Measurements from ENCODE around the gene CCNK.

DNA sequence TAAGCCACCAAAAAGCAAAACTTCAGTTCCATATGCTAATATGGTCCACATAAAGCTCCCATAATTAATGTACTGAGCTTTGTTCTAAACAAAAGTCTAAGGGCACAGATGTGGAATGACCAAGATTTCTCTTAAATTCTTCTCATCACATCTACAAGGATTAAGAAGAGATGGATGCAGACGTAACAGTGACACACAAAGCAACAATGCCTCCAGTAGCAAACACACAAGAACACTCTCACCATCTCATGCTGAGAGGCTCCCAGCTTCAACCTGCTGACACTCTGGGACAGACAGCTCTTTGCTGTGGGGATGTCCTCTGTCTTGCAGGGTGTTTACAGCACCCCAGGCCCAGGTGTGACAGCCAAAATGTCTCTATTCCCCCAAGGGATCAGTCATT lies 48.7 kb upstream of the CCNK start:
- TF ChIP-seq, protein P1, sequence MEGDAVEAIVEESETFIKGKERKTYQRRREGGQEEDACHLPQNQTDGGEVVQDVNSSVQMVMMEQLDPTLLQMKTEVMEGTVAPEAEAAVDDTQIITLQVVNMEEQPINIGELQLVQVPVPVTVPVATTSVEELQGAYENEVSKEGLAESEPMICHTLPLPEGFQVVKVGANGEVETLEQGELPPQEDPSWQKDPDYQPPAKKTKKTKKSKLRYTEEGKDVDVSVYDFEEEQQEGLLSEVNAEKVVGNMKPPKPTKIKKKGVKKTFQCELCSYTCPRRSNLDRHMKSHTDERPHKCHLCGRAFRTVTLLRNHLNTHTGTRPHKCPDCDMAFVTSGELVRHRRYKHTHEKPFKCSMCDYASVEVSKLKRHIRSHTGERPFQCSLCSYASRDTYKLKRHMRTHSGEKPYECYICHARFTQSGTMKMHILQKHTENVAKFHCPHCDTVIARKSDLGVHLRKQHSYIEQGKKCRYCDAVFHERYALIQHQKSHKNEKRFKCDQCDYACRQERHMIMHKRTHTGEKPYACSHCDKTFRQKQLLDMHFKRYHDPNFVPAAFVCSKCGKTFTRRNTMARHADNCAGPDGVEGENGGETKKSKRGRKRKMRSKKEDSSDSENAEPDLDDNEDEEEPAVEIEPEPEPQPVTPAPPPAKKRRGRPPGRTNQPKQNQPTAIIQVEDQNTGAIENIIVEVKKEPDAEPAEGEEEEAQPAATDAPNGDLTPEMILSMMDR (IDR thresholded peaks at IDR 0.05), result no peak
- TF ChIP-seq, protein P2, sequence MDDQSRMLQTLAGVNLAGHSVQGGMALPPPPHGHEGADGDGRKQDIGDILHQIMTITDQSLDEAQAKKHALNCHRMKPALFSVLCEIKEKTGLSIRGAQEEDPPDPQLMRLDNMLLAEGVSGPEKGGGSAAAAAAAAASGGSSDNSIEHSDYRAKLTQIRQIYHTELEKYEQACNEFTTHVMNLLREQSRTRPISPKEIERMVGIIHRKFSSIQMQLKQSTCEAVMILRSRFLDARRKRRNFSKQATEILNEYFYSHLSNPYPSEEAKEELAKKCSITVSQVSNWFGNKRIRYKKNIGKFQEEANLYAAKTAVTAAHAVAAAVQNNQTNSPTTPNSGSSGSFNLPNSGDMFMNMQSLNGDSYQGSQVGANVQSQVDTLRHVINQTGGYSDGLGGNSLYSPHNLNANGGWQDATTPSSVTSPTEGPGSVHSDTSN (IDR thresholded peaks at IDR 0.05), result no peak
- TF ChIP-seq ESRRA (IDR thresholded peaks at IDR 0.05; ENCODE audit: borderline replicate concordance, low read length), result no peak
- TF ChIP-seq, protein P3, sequence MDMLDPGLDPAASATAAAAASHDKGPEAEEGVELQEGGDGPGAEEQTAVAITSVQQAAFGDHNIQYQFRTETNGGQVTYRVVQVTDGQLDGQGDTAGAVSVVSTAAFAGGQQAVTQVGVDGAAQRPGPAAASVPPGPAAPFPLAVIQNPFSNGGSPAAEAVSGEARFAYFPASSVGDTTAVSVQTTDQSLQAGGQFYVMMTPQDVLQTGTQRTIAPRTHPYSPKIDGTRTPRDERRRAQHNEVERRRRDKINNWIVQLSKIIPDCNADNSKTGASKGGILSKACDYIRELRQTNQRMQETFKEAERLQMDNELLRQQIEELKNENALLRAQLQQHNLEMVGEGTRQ (IDR thresholded peaks at IDR 0.05), result no peak
- TF ChIP-seq HOXA7 (CRISPR knock-in tag; IDR thresholded peaks at IDR 0.05), result no peak
